B cell (primary cell): Measurements from ENCODE around the gene ADCY7. TPM values are rescaled to one million over a fixed set of nuclear protein-coding genes. Genes with fewer than 3 reads are reported as not detected.

Source experiments
- ATAC-seq: fragments of 200-7000 bp; cut with Tn5 transposase; one replicate; pipeline ENCODE4 v1.10.0; 2021; ENCODE audit warnings: low read depth, mild to moderate bottlenecking, moderate number of reproducible peaks, moderate library complexity
- CTCF ChIA-PET: fragments of 350-600 bp; sonication (Branson Sonifier 250); formaldehyde crosslinking; loops from one replicate; lab custom pipeline; 2021; ENCODE audit warnings: antibody characterized with exemption, inconsistent platforms; lab: Charles Lee
- POLR2A ChIA-PET: fragments of 350-600 bp; sonication (Branson Sonifier 250); formaldehyde crosslinking; loops from one replicate; lab custom pipeline; 2021; ENCODE audit warnings: antibody characterized with exemption; lab: Charles Lee
- DNase-seq: peaks from one replicate; pipeline ENCODE4 v3.0.0; 2013
- H2AFZ ChIP-seq: 2 replicates; pipeline ENCODE4 v1.6.1; 2012; ENCODE audit warnings: mild to moderate bottlenecking, low read depth, low read length; ENCODE audit not compliant: insufficient read depth, poor library complexity, severe bottlenecking
- H3K27ac ChIP-seq, 2 donors: 1 replicate in 1 of 2; 2 replicates in 1 of 2; pipeline ENCODE4 v1.5.1; 2012 to 2013; ENCODE audit warnings: low read length in 2 of 2, mild to moderate bottlenecking in 2 of 2, moderate library complexity in 1 of 2
- H3K27me3 ChIP-seq, 4 experiments: fragments of 200-600 bp in 1 of 4; sonication (generic) in 1 of 4; replicated peaks in 1 of 4; 1 replicate in 2 of 4; 2 replicates in 2 of 4; pipeline versions ENCODE4 v1.6.1 to v1.7.0; 2013 to 2016; ENCODE audit warnings: low read length in 3 of 4, mild to moderate bottlenecking in 2 of 4, mixed read lengths in 1 of 4, moderate library complexity in 1 of 4; ENCODE audit not compliant: insufficient read depth in 4 of 4, control insufficient read depth in 3 of 4; ENCODE audit errors: control extremely low read depth in 1 of 4
- H3K36me3 ChIP-seq, 2 experiments: replicated peaks in 1 of 2; 1 replicate in 1 of 2; 2 replicates in 1 of 2; pipeline versions ENCODE4 v1.6.1 to v1.7.1; 2013; ENCODE audit warnings: low read length in 1 of 2; ENCODE audit not compliant: insufficient read depth in 2 of 2, control insufficient read depth in 1 of 2; ENCODE audit errors: control extremely low read depth in 1 of 2, extremely low read depth in 1 of 2
- H3K4me1 ChIP-seq, 2 donors: fragments of 200-600 bp in 1 of 2; sonication (generic) in 1 of 2; 1 replicate in 1 of 2; 2 replicates in 1 of 2; pipeline versions ENCODE4 v1.5.1 to v1.6.1; 2013 to 2017; ENCODE audit warnings: low read length in 2 of 2; ENCODE audit not compliant: control insufficient read depth in 2 of 2, insufficient read depth in 2 of 2
- H3K4me2 ChIP-seq: replicated peaks from 2 replicates; pipeline ENCODE3; 2012; ENCODE audit warnings: mild to moderate bottlenecking, low read depth, low read length; ENCODE audit not compliant: poor library complexity, severe bottlenecking
- H3K4me3 ChIP-seq, 5 experiments: fragments of 200-600 bp in 1 of 5; sonication (generic) in 1 of 5; 1 replicate in 3 of 5; 2 replicates in 2 of 5; pipeline versions ENCODE4 v1.5.1 to v1.7.0; 2011 to 2016; ENCODE audit warnings: low read length in 4 of 5, mild to moderate bottlenecking in 4 of 5, low read depth in 2 of 5, control low read depth in 1 of 5, moderate library complexity in 1 of 5; ENCODE audit not compliant: insufficient read depth in 1 of 5; ENCODE audit errors: control extremely low read depth in 1 of 5, extremely low read depth in 1 of 5
- H3K79me2 ChIP-seq: fragments of 200-600 bp; sonication (generic); one replicate; pipeline ENCODE4 v1.6.0; 2016; ENCODE audit warnings: low read length; ENCODE audit not compliant: control insufficient read depth, insufficient read depth
- H3K9ac ChIP-seq: fragments of 200-600 bp; sonication (generic); 2 replicates; pipeline ENCODE4 v1.6.1; 2017; ENCODE audit warnings: mild to moderate bottlenecking, low read length, moderate library complexity
- H3K9me3 ChIP-seq, 3 donors: one replicate each; pipeline versions ENCODE4 v1.6.1 to v1.7.1; 2013; ENCODE audit warnings: low read length in 2 of 3; ENCODE audit not compliant: control insufficient read depth in 2 of 3, insufficient read depth in 1 of 3; ENCODE audit errors: control extremely low read depth in 1 of 3
- H4K20me1 ChIP-seq: 2 replicates; pipeline ENCODE4 v1.6.0; 2012; ENCODE audit warnings: mild to moderate bottlenecking, low read length; ENCODE audit not compliant: insufficient read depth, control insufficient read depth, poor library complexity, severe bottlenecking
- H3K27ac Mint-ChIP-seq: one replicate; pipeline ENCODE4 v1.8.0; 2021; ENCODE audit warnings: mixed read lengths
- H3K27me3 Mint-ChIP-seq: one replicate; pipeline ENCODE4 v1.8.0; 2021; ENCODE audit warnings: mixed read lengths
- H3K4me1 Mint-ChIP-seq: one replicate; pipeline ENCODE4 v1.8.0; 2021; ENCODE audit warnings: mixed read lengths
- H3K4me3 Mint-ChIP-seq: one replicate; pipeline ENCODE4 v1.8.0; 2021; ENCODE audit warnings: mixed read lengths
- H3K9me3 Mint-ChIP-seq: one replicate; pipeline ENCODE4 v1.8.0; 2022; ENCODE audit warnings: mixed read lengths; ENCODE audit not compliant: insufficient read depth
- EZH2 ChIP-seq: IDR thresholded peaks from 2 replicates; pipeline ENCODE4 v1.6.1; 2012; ENCODE audit warnings: borderline replicate concordance, low read depth, mild to moderate bottlenecking, moderate library complexity, low read length; ENCODE audit not compliant: insufficient read depth, poor library complexity, severe bottlenecking
- WGBS: methylation state at CpG from one replicate; pipeline ENCODE4 v1.1.5; 2013; ENCODE audit warnings: missing lambda C conversion rate; ENCODE audit not compliant: insufficient coverage; 5-methylcytosine and 5-hydroxymethylcytosine counted together
- intact Hi-C: fragments of 100-400 bp; cut with micrococcal nuclease; formaldehyde crosslinking; loops from one replicate; pipeline ENCODE4 v1.10.0; 2022
- polyA plus RNA-seq: library from polyadenylated mRNA; depleted of rRNA; stranded (reverse); fragments of >200 nt; gene quantifications from 2 replicates; pipeline ENCODE4 v1.2.3, GENCODE V29; 2012
- total RNA-seq, 2 donors: library from RNA; stranded (reverse); fragments of 120-200 nt in 1 of 2; gene quantifications; 1 replicate in 1 of 2; 2 replicates in 1 of 2; pipeline versions ENCODE4 v1.2.3 to v1.2.4, GENCODE V29; 2013 to 2022
- TF ChIP-seq, protein P1 (sequence below): fragments of 200-600 bp; IDR thresholded peaks from one replicate; pipeline ENCODE4 v1.8.0; 2022; ENCODE audit warnings: antibody characterized with exemption, mild to moderate bottlenecking

ADCY7 gene
- total and polyA plus RNA-seq, 2 donors (not counting 1 experiment from before 2014, with no cell fraction given), result 78.4 to 207 TPM

DNA sequence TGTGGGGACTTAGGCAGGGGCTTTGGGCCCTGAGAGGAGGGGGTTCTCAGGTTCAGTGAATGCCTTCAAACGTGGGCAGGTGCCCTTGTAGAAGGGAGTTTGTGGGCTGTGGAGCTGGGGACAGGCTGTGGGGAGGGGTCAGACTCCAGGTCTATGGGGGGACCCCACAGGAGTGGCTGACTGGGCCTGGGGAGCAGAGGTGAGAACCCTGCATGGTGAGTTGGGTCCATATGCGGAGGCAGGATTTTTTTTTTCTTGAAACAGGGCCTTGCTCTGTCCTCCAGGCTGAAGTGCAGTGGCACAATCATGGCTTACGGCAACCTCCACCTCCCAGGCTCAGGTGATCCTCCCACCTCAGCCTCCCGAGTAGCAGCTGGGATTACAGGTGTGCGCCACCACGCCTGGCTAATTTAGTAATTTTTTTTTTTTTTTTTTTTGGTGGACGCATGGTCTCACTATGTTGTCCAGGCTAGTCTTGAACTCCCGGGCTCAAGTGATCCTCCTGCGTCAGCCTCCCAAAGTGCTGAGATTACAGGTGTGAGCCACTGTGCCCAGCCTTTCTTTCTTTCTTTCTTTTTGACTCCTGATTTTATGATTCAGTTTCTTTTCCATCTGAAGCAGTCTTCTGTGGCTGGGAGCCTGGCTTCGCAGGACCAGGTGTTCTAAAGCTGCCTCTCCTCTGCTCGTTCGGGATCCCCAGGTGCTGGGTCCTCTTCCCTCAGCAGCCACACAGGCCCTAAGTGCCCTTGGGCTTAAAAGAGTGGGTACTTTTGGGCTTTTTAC, 19.0 kb upstream of the ADCY7 start:
- Histone ChIP-seq H3K79me2 (no peaks in the 10 kb centered on the region), H4K20me1 (no peaks in the 10 kb centered on the region), H3K4me1 (peaks cover 6 to 15% of the 10 kb centered on the region in 2 donors), H3K4me3 (no peak overlapping the region), H3K27me3 (peaks cover 0 to 11% (median 4%) of the 10 kb centered on the region in 4 experiments), H2AFZ (no peak overlapping the region), H3K9ac (no peak overlapping the region), H3K27ac (no peak overlapping the region), H3K36me3 (no peaks in the 10 kb centered on the region), H3K4me2 (peak overlapping the region; percentile 100), H3K9me3 (no peaks in the 10 kb centered on the region)
- H3K9me3 Mint-ChIP-seq, result no peaks in the 10 kb centered on the region
- no peak for DNase-seq
- 98% methylated on average over 4 of the region's 12 CpGs for WGBS
- CTCF ChIA-PET, result interaction anchor here (0.6 to 3.5 kb wide), 4 partner anchors 27 to 140 kb away, joined by 3 to 20 read pairs (median 6); no protein-coding TSS in a partner anchor
- POLR2A ChIA-PET, result interaction anchor here (1.2 to 1.5 kb wide), 2 partner anchors 26 to 380 kb away, joined by 3 to 5 read pairs; no protein-coding TSS in a partner anchor
- intact Hi-C loops, result loop anchor here (2.0 kb wide), 2 partner anchors 27 to 35 kb away; no protein-coding TSS in a partner anchor
- H3K4me1 Mint-ChIP-seq, result peaks cover 11% of the 10 kb centered on the region
- H3K27ac Mint-ChIP-seq, result no peak overlapping the region
- H3K4me3 Mint-ChIP-seq, result peak overlapping the region; percentile 84
- no peaks in the 10 kb centered on the region for H3K27me3 Mint-ChIP-seq
- no peak for ATAC-seq
- no peak for TF ChIP-seq EZH2
- TF ChIP-seq, protein P1, sequence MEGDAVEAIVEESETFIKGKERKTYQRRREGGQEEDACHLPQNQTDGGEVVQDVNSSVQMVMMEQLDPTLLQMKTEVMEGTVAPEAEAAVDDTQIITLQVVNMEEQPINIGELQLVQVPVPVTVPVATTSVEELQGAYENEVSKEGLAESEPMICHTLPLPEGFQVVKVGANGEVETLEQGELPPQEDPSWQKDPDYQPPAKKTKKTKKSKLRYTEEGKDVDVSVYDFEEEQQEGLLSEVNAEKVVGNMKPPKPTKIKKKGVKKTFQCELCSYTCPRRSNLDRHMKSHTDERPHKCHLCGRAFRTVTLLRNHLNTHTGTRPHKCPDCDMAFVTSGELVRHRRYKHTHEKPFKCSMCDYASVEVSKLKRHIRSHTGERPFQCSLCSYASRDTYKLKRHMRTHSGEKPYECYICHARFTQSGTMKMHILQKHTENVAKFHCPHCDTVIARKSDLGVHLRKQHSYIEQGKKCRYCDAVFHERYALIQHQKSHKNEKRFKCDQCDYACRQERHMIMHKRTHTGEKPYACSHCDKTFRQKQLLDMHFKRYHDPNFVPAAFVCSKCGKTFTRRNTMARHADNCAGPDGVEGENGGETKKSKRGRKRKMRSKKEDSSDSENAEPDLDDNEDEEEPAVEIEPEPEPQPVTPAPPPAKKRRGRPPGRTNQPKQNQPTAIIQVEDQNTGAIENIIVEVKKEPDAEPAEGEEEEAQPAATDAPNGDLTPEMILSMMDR, result no peak
